PC-3 (cell line): ENCODE measurements around the gene GRM6. TPM values are rescaled to one million over a fixed set of nuclear protein-coding genes. Genes with fewer than 3 reads are reported as not detected.

Experiments
- ATAC-seq: fragments of 200-7000 bp; cut with Tn5 transposase; 2 replicates; pipeline ENCODE4 v1.9.1; 2020; ENCODE audit warnings: mild to moderate bottlenecking, moderate library complexity
- BruUV-seq: library from RNA; stranded (reverse); fragments of 400-500 nt; replicated peaks from 2 replicates; lab custom pipeline; 2021; lab: Mats Ljungman, UMichigan
- CTCF ChIA-PET: fragments of 300-600 bp; sonication (Branson Sonifier 250); formaldehyde crosslinking; loops from one replicate; lab custom pipeline; 2022; ENCODE audit warnings: antibody characterized with exemption; lab: Charles Lee
- POLR2A ChIA-PET: fragments of 300-600 bp; sonication (Branson Sonifier 250); formaldehyde crosslinking; loops from one replicate; lab custom pipeline; 2022; ENCODE audit warnings: antibody characterized with exemption; ENCODE audit not compliant: unreplicated experiment; lab: Charles Lee
- DNase-seq: peaks from one replicate; pipeline ENCODE4 v3.0.0-alpha.2; 2015
- H2AFZ ChIP-seq: fragments of 300-600 bp; sonication (generic); 2 replicates; pipeline ENCODE4 v1.6.0; 2016; ENCODE audit warnings: antibody characterized with exemption, low read length
- H3F3A ChIP-seq: fragments of 300-600 bp; sonication (generic); one replicate; pipeline ENCODE4 v1.6.0; 2017; ENCODE audit warnings: antibody characterized with exemption, low read length, control low read depth, mild to moderate bottlenecking; ENCODE audit not compliant: unreplicated experiment
- H3K27ac ChIP-seq: fragments of 300-600 bp; sonication (generic); 2 replicates; pipeline ENCODE4 v1.5.1; 2016; ENCODE audit warnings: mild to moderate bottlenecking, low read length
- H3K27me3 ChIP-seq: fragments of 300-600 bp; sonication (generic); 2 replicates; pipeline ENCODE4 v1.6.1; 2016; ENCODE audit warnings: low read length, mixed read lengths
- H3K36me3 ChIP-seq: fragments of 300-600 bp; sonication (generic); 2 replicates; pipeline ENCODE4 v1.6.1; 2016; ENCODE audit warnings: low read depth, mixed run types, low read length, mixed read lengths
- H3K4me1 ChIP-seq: fragments of 300-600 bp; sonication (generic); 2 replicates; pipeline ENCODE4 v1.5.1; 2016; ENCODE audit warnings: low read length; ENCODE audit not compliant: insufficient read depth
- H3K4me2 ChIP-seq: fragments of 300-600 bp; sonication (generic); 2 replicates; pipeline ENCODE4 v1.6.0; 2016; ENCODE audit warnings: low read length
- H3K4me3 ChIP-seq: fragments of 300-600 bp; sonication (generic); 2 replicates; pipeline ENCODE4 v1.5.1; 2016; ENCODE audit warnings: mild to moderate bottlenecking, low read length, mixed read lengths
- H3K79me2 ChIP-seq: fragments of 300-600 bp; sonication (generic); 2 replicates; pipeline ENCODE4 v1.6.1; 2017; ENCODE audit warnings: low read length, mixed read lengths
- H3K9ac ChIP-seq: fragments of 300-600 bp; sonication (generic); 2 replicates; pipeline ENCODE4 v1.6.0; 2016; ENCODE audit warnings: mild to moderate bottlenecking, low read length
- H3K9me2 ChIP-seq: fragments of 300-600 bp; sonication (generic); replicated peaks from 2 replicates; pipeline ENCODE4 v1.6.1; 2016; ENCODE audit warnings: mixed run types, low read length, mixed read lengths
- H3K9me3 ChIP-seq: fragments of 300-600 bp; sonication (generic); 2 replicates; pipeline ENCODE4 v1.6.1; 2016; ENCODE audit warnings: low read length, mixed read lengths
- H4K20me1 ChIP-seq: fragments of 300-600 bp; sonication (generic); 2 replicates; pipeline ENCODE4 v1.6.1; 2016; ENCODE audit warnings: low read length, mixed read lengths
- EZH2 ChIP-seq: fragments of 300-600 bp; sonication (generic); IDR thresholded peaks from one replicate; pipeline ENCODE4 v1.6.1; 2017; ENCODE audit warnings: antibody characterized with exemption, mild to moderate bottlenecking, low read length; ENCODE audit not compliant: unreplicated experiment
- EZH2phosphoT487 ChIP-seq: fragments of 300-600 bp; sonication (generic); IDR thresholded peaks from 2 replicates; pipeline ENCODE4 v1.6.1; 2018; ENCODE audit warnings: mild to moderate bottlenecking, antibody characterized with exemption, low read length, borderline replicate concordance
- intact Hi-C: fragments of 100-400 bp; cut with micrococcal nuclease; formaldehyde crosslinking; loops from 2 replicates; pipeline ENCODE4 v1.9.0; 2023
- total RNA-seq: library from RNA; depleted of rRNA; stranded (reverse); fragments of >200 nt; gene quantifications from 2 replicates; pipeline ENCODE4 v1.2.3, GENCODE V29; 2014
- TF ChIP-seq, protein P1 (sequence below): fragments of 300-600 bp; sonication (generic); conservative IDR thresholded peaks from 2 replicates; pipeline ENCODE4 v1.5.1; 2017; ENCODE audit warnings: antibody characterized with exemption, low read depth, mild to moderate bottlenecking, low read length

Gene GRM6
- total RNA-seq, 1 experiment from 2014 or later = not detected

DNA sequence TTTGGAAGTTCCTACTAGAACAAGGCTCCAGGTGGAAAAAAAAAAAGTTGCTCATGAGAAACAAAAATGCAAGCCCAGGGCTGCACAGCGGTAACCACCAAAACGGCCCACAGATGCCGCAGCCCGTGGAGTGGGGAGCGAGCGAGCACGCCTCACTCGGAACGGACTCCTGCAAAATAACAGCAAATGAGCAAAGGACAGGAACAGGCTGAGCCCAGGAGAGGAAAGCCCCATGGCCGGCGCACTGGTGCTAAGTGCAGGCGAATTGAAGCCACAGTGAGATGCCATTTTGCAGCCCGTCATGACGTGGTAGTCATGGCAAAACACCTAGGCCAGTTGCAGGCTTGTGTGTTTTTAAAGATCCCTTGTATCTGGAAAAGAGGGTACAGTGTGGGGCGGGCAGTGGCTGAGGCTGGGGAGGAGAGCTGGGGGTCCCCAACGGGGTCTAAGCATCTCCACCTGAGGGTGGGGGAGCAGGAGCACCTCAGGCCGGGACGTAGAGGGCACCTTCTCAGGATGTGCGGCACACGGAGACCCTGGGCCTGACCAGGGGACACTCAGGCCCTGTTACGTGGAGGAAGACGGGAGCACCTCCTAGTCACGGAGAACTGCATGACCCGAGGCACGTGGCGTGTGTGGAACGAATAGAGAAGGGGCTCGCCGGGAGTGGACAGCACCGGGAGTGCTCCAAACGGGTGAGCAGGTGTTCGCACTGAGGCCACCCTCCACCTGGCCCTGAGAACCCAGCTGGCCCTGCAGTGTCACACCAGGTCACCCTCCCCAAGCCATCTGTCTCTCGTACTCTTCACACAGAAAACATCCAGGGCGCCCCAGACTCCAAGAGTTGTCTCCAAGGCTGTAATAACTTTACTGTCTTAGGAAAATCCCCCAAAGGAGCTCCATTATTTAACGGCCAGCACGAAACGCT lies 10.7 kb downstream of the GRM6 start:
- no peak overlapping the region for H3K4me3 ChIP-seq
- H3K36me3 ChIP-seq = no peaks in the 10 kb centered on the region
- no peak overlapping the region for H2AFZ ChIP-seq
- TF ChIP-seq EZH2 = no peak
- TF ChIP-seq, protein P1, sequence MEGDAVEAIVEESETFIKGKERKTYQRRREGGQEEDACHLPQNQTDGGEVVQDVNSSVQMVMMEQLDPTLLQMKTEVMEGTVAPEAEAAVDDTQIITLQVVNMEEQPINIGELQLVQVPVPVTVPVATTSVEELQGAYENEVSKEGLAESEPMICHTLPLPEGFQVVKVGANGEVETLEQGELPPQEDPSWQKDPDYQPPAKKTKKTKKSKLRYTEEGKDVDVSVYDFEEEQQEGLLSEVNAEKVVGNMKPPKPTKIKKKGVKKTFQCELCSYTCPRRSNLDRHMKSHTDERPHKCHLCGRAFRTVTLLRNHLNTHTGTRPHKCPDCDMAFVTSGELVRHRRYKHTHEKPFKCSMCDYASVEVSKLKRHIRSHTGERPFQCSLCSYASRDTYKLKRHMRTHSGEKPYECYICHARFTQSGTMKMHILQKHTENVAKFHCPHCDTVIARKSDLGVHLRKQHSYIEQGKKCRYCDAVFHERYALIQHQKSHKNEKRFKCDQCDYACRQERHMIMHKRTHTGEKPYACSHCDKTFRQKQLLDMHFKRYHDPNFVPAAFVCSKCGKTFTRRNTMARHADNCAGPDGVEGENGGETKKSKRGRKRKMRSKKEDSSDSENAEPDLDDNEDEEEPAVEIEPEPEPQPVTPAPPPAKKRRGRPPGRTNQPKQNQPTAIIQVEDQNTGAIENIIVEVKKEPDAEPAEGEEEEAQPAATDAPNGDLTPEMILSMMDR = no peak
- TF ChIP-seq EZH2phosphoT487 = no peak
- no peaks in the 10 kb centered on the region for H4K20me1 ChIP-seq
- H3K9ac ChIP-seq = no peak overlapping the region
- CTCF ChIA-PET = no interaction called here
- no peaks in the 10 kb centered on the region for H3K4me1 ChIP-seq
- no peaks in the 10 kb centered on the region for H3F3A ChIP-seq
- no peak for DNase-seq
- no peaks in the 10 kb centered on the region for H3K9me2 ChIP-seq
- peaks cover 15% of the 10 kb centered on the region; the same call in 1 of the 2 replicates for H3K9me3 ChIP-seq
- no peaks in the 10 kb centered on the region for H3K79me2 ChIP-seq
- no peaks in the 10 kb centered on the region for H3K27me3 ChIP-seq
- H3K27ac ChIP-seq = no peak overlapping the region
- ATAC-seq = no peak
- POLR2A ChIA-PET = no interaction called here
- intact Hi-C loops = no loop called here
- BruUV-seq = no TSS peak
- H3K4me2 ChIP-seq = no peak overlapping the region

DNA sequence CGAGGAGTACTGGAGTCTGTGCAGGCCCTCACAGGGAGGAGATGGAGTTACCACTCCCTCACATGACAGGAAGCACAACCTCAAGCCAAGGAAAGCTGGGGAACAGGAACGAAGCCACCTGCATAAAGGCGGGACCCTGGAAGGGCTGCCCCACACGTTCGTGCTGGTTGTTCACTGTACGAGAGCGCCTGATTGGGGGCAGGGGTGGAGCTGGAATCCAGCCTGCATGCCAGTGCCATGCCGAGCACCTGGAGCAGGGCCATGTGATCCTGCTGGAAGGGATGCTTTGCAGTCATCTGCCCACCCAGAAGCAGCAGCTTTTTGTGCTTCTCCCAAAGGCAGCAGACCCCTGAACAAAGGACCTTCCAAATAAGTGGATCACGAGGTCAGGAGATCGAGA lies 11.4 kb downstream of the GRM6 start:
- no peak overlapping the region for H3K4me2 ChIP-seq
- CTCF ChIA-PET = no interaction called here
- intact Hi-C loops = no loop called here
- no peaks in the 10 kb centered on the region for H3F3A ChIP-seq
- no TSS peak for BruUV-seq
- no peaks in the 10 kb centered on the region for H3K27me3 ChIP-seq
- H3K36me3 ChIP-seq = no peaks in the 10 kb centered on the region
- no peak for DNase-seq
- no peak overlapping the region for H3K4me3 ChIP-seq
- no peaks in the 10 kb centered on the region for H4K20me1 ChIP-seq
- H3K79me2 ChIP-seq = no peaks in the 10 kb centered on the region
- POLR2A ChIA-PET = no interaction called here
- H3K9ac ChIP-seq = no peak overlapping the region
- peaks cover 15% of the 10 kb centered on the region; the same call in 1 of the 2 replicates for H3K9me3 ChIP-seq
- H3K27ac ChIP-seq = no peak overlapping the region
- no peak for ATAC-seq
- H3K9me2 ChIP-seq = no peaks in the 10 kb centered on the region
- no peaks in the 10 kb centered on the region for H3K4me1 ChIP-seq
- no peak overlapping the region for H2AFZ ChIP-seq
- TF ChIP-seq EZH2phosphoT487 = no peak
- TF ChIP-seq, protein P1 = no peak

DNA sequence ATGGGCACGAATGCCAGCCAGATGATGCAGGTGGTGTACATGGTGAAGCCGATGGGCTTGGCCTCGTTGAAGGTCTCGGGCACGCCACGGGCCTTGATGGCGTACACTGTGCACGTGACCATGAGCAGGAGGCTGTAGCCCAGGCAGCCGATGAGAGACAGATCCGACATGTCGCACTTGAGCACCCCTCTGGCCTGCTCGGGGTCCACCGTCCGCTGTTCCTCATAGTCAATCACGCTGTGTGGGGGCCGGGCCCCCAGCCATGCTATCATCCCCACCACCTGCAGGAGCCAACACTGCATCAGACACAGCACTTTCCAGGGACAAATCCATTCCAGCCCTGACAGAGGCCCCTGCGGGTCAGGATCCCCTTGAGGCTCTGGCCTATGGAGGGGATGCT lies 12.2 kb downstream of the GRM6 start:
- Histone ChIP-seq H3K79me2 (no peaks in the 10 kb centered on the region), H3K9me2 (no peaks in the 10 kb centered on the region), H3K9me3 (peaks cover 19% of the 10 kb centered on the region), H4K20me1 (no peaks in the 10 kb centered on the region), H3F3A (no peaks in the 10 kb centered on the region), H3K36me3 (no peaks in the 10 kb centered on the region), H3K4me3 (no peak overlapping the region), H3K27ac (no peak overlapping the region), H3K9ac (no peak overlapping the region), H3K27me3 (no peaks in the 10 kb centered on the region), H2AFZ (no peak overlapping the region), H3K4me1 (no peaks in the 10 kb centered on the region), H3K4me2 (no peak overlapping the region)
- no TSS peak for BruUV-seq
- intact Hi-C loops = no loop called here
- TF ChIP-seq EZH2phosphoT487 = no peak
- no peak for TF ChIP-seq EZH2
- TF ChIP-seq, protein P1 = no peak
- ATAC-seq = no peak
- POLR2A ChIA-PET = no interaction called here
- CTCF ChIA-PET = no interaction called here
- no peak for DNase-seq
